ENCODE data around the gene MARS1.
A peak's percentile ranks its signal among the peaks of the same experiment; 100 is the strongest.
"Not testable (repeated sequence)": the region's sequence is repeated elsewhere in the genome, so short reads cannot be mapped to it uniquely, and the experiment has no call there.

Gene MARS1

DNA sequence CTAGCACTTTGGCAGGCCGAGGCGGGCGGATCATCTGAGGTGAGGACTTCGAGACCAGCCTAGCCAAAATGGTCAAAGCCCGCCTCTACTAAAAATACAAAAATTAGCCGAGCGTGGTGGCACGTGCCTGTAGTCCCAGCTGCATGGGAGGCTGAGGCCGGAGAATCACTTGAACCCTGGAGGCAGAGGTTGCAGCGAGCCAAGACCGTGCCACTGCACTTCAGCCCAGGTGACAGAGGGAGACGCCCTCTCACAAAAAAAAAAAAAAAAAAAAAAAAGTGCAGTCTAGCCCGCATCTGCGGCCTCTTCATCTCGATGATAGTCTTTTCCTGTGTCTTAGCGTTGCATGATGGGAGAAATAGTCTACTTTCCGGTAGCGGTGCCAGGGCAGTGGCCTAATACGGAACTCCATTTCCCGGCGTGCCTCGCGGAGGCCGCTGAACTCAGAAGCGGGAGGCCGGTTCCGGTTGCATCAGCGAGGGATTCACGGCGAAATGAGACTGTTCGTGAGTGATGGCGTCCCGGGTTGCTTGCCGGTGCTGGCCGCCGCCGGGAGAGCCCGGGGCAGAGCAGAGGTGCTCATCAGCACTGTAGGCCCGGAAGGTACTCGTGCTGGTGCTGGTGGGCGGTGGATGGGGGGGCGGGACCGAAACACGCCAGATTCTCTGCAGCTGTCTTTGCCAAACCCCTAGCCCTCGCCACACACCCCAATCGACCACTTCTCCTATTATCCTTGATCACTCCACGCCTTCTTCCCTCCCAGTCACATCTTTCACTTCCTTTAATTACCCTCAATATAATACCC lies at the start of gene MARS1:
TSS of gene MARS1 (plus strand) at position 472 of the 805 bp plus-strand sequence. CDS start at position 495, 23 bp downstream.
- H3K4me1 ChIP-seq (ENCODE audit: control insufficient read depth, low read depth, low read length): peaks cover 5% of the 10 kb centered on the region
- no peaks in the 10 kb centered on the region for H3K9me3 ChIP-seq (ENCODE audit: control insufficient read depth, low read depth, low read length)
- H3K27me3 ChIP-seq (ENCODE audit: control insufficient read depth, insufficient read depth, low read length): no peaks in the 10 kb centered on the region
- H3K36me3 ChIP-seq (ENCODE audit: control insufficient read depth, low read depth, low read length): peaks cover 37% of the 10 kb centered on the region
- H3K9ac ChIP-seq (ENCODE audit: low read length): peak within 1 kb of the TSS; percentile 99
- peak within 1 kb of the TSS; percentile 99 for H3K4me3 ChIP-seq (ENCODE audit: low read length)
- H3K27ac ChIP-seq (ENCODE audit: low read length): peak within 1 kb of the TSS; percentile 94

DNA sequence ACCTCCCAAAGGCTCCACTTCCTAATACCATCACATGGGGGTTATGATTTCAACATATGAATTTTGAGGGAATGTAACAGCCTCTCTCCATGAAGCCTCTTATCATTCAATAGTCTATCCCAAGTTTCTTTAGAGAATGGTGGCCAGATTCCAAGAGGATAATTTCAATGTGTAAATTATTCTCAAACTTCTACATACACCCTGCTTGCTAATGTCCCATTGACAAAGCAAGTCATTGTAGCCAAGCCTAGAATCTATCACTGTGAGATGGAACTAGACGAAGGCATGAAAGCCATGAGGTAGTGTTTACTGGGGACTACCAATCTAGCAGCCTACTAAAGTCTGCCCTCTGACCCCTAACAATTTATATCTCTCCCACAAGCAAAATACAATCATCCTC lies 49.5 kb upstream of the MARS1 start:
- no peaks in the 10 kb centered on the region for H3K27me3 ChIP-seq (ENCODE audit: control insufficient read depth, insufficient read depth, low read length)

DNA sequence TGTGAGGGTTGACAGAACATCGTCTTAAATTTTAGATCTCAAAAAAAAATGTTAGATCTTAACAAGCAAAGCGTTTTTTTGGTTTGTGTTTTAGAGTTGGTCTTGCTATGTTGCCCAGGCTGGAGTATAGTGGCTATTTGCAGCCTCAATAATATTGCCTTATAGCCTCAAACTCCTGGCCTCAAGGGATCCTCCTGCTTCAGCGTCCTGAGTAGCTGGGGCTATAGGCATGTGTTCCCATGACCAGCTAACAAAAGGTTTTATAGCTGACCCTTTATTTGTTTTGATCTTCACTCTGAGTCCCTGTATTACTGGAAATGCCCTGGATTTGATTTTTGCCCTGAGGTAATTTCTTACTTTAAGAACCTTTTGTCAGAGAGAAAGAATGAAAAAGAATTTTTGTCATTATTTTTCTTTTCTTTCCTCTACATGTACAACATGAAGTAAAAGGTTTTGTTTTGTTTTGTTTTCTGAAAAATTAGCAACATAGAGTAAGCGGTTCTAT lies 48.1 kb upstream of the MARS1 start:
- Histone ChIP-seq H3K27me3 (ENCODE audit: control insufficient read depth, insufficient read depth, low read length) (no peaks in the 10 kb centered on the region), H3K36me3 (ENCODE audit: control insufficient read depth, low read depth, low read length) (no peaks in the 10 kb centered on the region), H3K9ac (ENCODE audit: low read length) (no peak overlapping the region), H3K4me3 (ENCODE audit: low read length) (no peak overlapping the region), H3K9me3 (ENCODE audit: control insufficient read depth, low read depth, low read length) (no peaks in the 10 kb centered on the region), H3K4me1 (ENCODE audit: control insufficient read depth, low read depth, low read length) (no peaks in the 10 kb centered on the region), H3K27ac (ENCODE audit: low read length) (no peak overlapping the region)

More for the DNA sequence above, 49.5 kb upstream of the MARS1 start:
- no peaks in the 10 kb centered on the region for H3K4me1 ChIP-seq (ENCODE audit: control insufficient read depth, low read depth, low read length)
- no peak overlapping the region for H3K4me3 ChIP-seq (ENCODE audit: low read length)
- H3K9me3 ChIP-seq (ENCODE audit: control insufficient read depth, low read depth, low read length): no peaks in the 10 kb centered on the region
- no peaks in the 10 kb centered on the region for H3K36me3 ChIP-seq (ENCODE audit: control insufficient read depth, low read depth, low read length)
- no peak overlapping the region for H3K27ac ChIP-seq (ENCODE audit: low read length)
- no peak overlapping the region for H3K9ac ChIP-seq (ENCODE audit: low read length)

DNA sequence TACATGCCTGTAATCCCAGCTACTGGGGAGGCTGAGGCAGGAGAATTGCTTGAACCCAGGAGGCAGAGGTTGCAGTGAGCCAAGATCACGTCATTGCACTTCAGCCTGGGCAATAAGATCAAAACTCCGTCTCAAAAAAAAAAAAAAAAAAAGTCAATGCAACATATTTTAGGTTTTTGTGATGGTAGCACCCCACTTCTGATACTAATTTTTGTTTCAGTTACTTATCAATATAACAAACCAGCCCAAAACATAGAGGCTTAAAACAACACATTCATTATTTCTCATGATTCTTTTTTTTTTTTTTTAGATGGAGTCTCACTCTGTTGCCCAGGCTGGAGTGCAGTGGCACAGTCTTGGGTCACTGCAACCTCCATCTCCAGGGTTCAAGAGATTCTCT lies 46.5 kb upstream of the MARS1 start:
- H3K27ac ChIP-seq (ENCODE audit: low read length); H3K4me1 ChIP-seq (ENCODE audit: control insufficient read depth, low read depth, low read length); H3K4me3 ChIP-seq (ENCODE audit: low read length); H3K36me3 ChIP-seq (ENCODE audit: control insufficient read depth, low read depth, low read length); H3K27me3 ChIP-seq (ENCODE audit: control insufficient read depth, insufficient read depth, low read length); H3K9ac ChIP-seq (ENCODE audit: low read length); H3K9me3 ChIP-seq (ENCODE audit: control insufficient read depth, low read depth, low read length): not testable (repeated sequence)

DNA sequence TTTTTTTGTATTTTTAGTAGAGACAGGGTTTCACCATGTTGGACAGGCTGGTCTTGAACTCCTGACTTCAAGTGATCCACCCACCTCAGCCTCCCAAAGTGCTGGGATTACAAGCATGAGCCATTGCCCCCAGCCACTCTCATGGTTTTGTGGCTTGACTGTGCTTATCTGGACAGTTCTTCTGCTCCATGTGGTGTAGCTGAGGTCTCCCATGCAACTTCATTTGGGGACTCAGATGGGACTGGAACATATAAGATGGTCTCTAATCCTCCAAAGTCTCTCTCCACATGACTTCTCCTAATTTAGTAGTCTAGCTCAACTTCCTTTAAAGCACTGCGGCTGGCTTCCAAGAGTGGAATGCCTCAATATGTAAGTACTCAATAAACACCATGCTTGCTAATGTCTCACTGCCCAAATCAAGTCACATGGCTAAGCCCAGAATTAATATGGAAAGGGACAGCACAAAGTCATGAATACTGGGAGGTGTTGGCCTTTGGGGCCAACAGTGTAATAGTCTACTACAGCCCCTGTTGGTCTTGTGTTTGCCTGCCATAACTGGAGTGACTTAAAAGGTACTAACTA lies 45.9 kb upstream of the MARS1 start:
- no peaks in the 10 kb centered on the region for H3K9me3 ChIP-seq (ENCODE audit: control insufficient read depth, low read depth, low read length)
- no peaks in the 10 kb centered on the region for H3K36me3 ChIP-seq (ENCODE audit: control insufficient read depth, low read depth, low read length)
- H3K4me1 ChIP-seq (ENCODE audit: control insufficient read depth, low read depth, low read length): no peaks in the 10 kb centered on the region
- no peak overlapping the region for H3K9ac ChIP-seq (ENCODE audit: low read length)
- H3K27ac ChIP-seq (ENCODE audit: low read length): no peak overlapping the region
- no peak overlapping the region for H3K4me3 ChIP-seq (ENCODE audit: low read length)
- no peaks in the 10 kb centered on the region for H3K27me3 ChIP-seq (ENCODE audit: control insufficient read depth, insufficient read depth, low read length)

DNA sequence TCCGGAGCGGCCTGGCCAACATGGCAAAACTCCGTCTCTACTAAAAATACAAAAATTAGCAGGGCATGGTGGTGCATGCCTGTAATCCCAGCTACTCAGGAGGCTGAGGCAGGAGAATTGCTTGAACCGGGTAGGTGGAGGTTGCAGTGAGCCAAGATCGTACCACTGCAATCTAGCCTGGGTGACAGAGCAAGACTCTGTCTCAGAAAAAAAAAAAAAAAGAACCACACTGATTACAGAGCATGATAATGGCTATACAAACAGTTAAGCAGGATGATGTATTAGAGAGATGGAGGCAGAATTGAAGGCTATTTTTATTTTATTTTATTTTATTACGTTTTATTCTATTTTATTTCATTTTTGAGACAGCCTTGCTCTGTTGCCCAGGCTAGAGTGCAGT lies 43.5 kb upstream of the MARS1 start:
- not testable (repeated sequence) for H3K27ac ChIP-seq (ENCODE audit: low read length); H3K27me3 ChIP-seq (ENCODE audit: control insufficient read depth, insufficient read depth, low read length); H3K36me3 ChIP-seq (ENCODE audit: control insufficient read depth, low read depth, low read length); H3K9ac ChIP-seq (ENCODE audit: low read length); H3K4me1 ChIP-seq (ENCODE audit: control insufficient read depth, low read depth, low read length); H3K4me3 ChIP-seq (ENCODE audit: low read length); H3K9me3 ChIP-seq (ENCODE audit: control insufficient read depth, low read depth, low read length)

DNA sequence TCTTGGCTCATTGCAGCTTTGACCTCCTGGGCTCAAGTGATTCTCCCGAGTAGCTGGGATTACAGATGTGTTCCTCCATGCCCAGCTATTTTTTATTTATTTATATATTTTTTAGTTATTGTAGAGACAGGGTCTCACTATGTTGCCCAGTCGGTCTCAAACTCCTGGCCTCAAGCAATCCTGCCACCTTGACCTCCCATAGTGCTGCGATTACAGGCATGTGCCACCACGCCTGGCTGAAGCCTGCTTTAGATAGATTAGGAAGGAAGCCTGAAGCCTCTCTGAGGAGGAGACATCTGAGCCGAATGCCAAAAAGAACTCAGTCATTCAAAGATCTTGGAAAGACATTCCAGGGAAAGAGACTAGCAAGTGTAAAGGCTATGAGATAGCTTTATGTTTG lies 43.1 kb upstream of the MARS1 start:
- no peak overlapping the region for H3K4me3 ChIP-seq (ENCODE audit: low read length)
- no peaks in the 10 kb centered on the region for H3K36me3 ChIP-seq (ENCODE audit: control insufficient read depth, low read depth, low read length)
- no peak overlapping the region for H3K27ac ChIP-seq (ENCODE audit: low read length)
- H3K4me1 ChIP-seq (ENCODE audit: control insufficient read depth, low read depth, low read length): no peaks in the 10 kb centered on the region
- no peak overlapping the region for H3K9ac ChIP-seq (ENCODE audit: low read length)
- no peaks in the 10 kb centered on the region for H3K9me3 ChIP-seq (ENCODE audit: control insufficient read depth, low read depth, low read length)
- no peaks in the 10 kb centered on the region for H3K27me3 ChIP-seq (ENCODE audit: control insufficient read depth, insufficient read depth, low read length)

DNA sequence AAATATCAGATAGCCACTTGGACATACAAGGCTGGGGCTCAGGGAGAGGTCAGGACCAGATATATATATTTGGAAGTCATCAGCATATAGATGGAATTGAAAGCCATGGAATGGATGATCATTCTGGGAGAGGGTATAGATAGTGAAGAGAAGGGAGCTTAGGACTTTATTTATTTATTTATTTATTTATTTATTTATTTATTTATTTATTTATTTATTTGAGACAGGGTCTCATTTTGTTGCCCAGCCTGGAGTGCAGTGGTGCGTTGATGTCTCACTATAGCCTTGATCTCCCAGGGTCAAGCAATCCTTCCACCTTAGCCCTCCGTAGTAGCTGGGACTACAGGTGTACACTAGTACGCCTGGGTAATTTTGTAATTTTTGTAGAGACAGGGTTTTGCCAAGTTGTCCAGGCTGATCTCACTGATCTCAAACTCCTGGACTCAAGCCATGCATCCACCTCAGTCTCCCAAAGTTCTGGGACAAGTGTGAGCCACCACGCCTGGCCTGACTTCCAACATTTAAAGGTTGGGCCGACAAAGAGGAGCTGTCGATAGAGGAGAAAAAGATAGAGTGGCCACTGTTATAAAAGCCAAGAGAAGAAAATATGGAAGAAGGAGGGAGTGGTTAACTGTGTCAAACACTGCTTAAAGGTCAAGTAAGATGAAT lies 41.4 kb upstream of the MARS1 start:
- Histone ChIP-seq H3K4me3 (ENCODE audit: low read length) (no peak overlapping the region), H3K4me1 (ENCODE audit: control insufficient read depth, low read depth, low read length) (no peaks in the 10 kb centered on the region), H3K27ac (ENCODE audit: low read length) (no peak overlapping the region), H3K9ac (ENCODE audit: low read length) (no peak overlapping the region), H3K9me3 (ENCODE audit: control insufficient read depth, low read depth, low read length) (no peaks in the 10 kb centered on the region), H3K36me3 (ENCODE audit: control insufficient read depth, low read depth, low read length) (no peaks in the 10 kb centered on the region), H3K27me3 (ENCODE audit: control insufficient read depth, insufficient read depth, low read length) (no peaks in the 10 kb centered on the region)

DNA sequence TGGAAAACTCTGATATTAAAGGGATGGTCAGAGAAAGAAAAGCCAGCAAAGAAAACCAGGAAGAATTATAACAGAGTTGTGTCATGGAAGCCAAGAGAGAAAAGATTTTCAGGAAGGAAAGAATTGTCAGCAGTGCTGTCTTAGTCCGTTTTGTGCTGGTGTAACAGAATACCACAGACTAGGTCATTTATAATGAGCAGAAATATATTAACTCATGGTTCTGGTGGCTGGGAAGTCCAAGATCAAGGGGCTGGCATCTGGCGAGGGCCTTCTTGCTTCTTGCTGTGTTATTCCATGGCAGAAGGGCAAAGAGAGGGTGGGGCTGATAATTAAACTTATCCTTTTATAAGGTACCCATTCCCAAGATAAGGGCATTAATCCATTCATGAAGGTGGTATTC lies 39.2 kb upstream of the MARS1 start:
- H3K27me3 ChIP-seq (ENCODE audit: control insufficient read depth, insufficient read depth, low read length): no peaks in the 10 kb centered on the region
- H3K36me3 ChIP-seq (ENCODE audit: control insufficient read depth, low read depth, low read length): no peaks in the 10 kb centered on the region
- H3K27ac ChIP-seq (ENCODE audit: low read length): no peak overlapping the region
- peaks cover 11% of the 10 kb centered on the region for H3K4me1 ChIP-seq (ENCODE audit: control insufficient read depth, low read depth, low read length)
- no peaks in the 10 kb centered on the region for H3K9me3 ChIP-seq (ENCODE audit: control insufficient read depth, low read depth, low read length)
- H3K4me3 ChIP-seq (ENCODE audit: low read length): no peak overlapping the region
- H3K9ac ChIP-seq (ENCODE audit: low read length): no peak overlapping the region

DNA sequence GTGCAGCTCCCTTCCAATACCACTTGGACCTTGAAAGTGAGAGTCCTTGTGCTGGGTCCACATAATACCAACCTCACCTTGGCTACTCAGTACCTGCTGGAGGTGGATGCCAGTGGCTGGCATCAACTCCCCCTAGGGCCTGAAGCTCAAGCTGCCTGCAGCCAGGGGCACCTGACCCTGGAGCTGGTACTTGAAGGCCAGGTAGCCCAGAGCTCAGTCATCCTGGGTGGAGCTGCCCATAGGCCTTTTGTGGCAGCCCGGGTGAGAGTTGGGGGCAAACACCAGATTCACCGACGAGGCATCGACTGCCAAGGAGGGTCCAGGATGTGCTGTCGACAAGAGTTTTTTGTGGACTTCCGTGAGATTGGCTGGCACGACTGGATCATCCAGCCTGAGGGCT lies 38.5 kb upstream of the MARS1 start:
- Histone ChIP-seq H3K36me3 (ENCODE audit: control insufficient read depth, low read depth, low read length) (no peaks in the 10 kb centered on the region), H3K27ac (ENCODE audit: low read length) (no peak overlapping the region), H3K4me3 (ENCODE audit: low read length) (no peak overlapping the region), H3K9me3 (ENCODE audit: control insufficient read depth, low read depth, low read length) (no peaks in the 10 kb centered on the region), H3K27me3 (ENCODE audit: control insufficient read depth, insufficient read depth, low read length) (no peaks in the 10 kb centered on the region), H3K9ac (ENCODE audit: low read length) (no peak overlapping the region), H3K4me1 (ENCODE audit: control insufficient read depth, low read depth, low read length) (peaks cover 11% of the 10 kb centered on the region)

DNA sequence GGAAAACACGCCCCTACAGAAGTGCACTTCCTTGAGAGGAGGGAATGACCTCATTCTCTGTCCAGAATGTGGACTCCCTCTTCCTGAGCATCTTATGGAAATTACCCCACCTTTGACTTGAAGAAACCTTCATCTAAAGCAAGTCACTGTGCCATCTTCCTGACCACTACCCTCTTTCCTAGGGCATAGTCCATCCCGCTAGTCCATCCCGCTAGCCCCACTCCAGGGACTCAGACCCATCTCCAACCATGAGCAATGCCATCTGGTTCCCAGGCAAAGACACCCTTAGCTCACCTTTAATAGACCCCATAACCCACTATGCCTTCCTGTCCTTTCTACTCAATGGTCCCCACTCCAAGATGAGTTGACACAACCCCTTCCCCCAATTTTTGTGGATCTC lies 37.8 kb upstream of the MARS1 start:
- Histone ChIP-seq H3K36me3 (ENCODE audit: control insufficient read depth, low read depth, low read length) (no peaks in the 10 kb centered on the region), H3K9me3 (ENCODE audit: control insufficient read depth, low read depth, low read length) (no peaks in the 10 kb centered on the region), H3K4me3 (ENCODE audit: low read length) (no peak overlapping the region), H3K9ac (ENCODE audit: low read length) (no peak overlapping the region), H3K27ac (ENCODE audit: low read length) (no peak overlapping the region), H3K4me1 (ENCODE audit: control insufficient read depth, low read depth, low read length) (peaks cover 18% of the 10 kb centered on the region), H3K27me3 (ENCODE audit: control insufficient read depth, insufficient read depth, low read length) (no peaks in the 10 kb centered on the region)
